ENCODE measurements around the gene DSEL.

- TF ChIP-seq CTCF (conservative IDR thresholded peaks at IDR 0.05; ENCODE audit: low read depth, low read length) (no peak), EZH2 (IDR thresholded peaks at IDR 0.05; ENCODE audit: borderline replicate concordance, low read depth, low read length, poor library complexity, severe bottlenecking) (no peak)
Observed at GRCh38 chr18:67550872-67551520, 34.5 kb upstream of the DSEL start.

Measured in A673 (cell line).